Breast epithelium (tissue), 4 donors: ENCODE measurements around the gene SGPP1. TPM values are rescaled to one million over a fixed set of nuclear protein-coding genes. Genes with fewer than 3 reads are reported as not detected.
"Not testable (repeated sequence)": the region's sequence is repeated elsewhere in the genome, so short reads cannot be mapped to it uniquely, and the experiment has no call there.

Experiments used
- DNase-seq, 2 donors: peaks; one replicate each; pipeline ENCODE4 v3.0.0-alpha.2; 2019; ENCODE audit warnings: low spot score in 2 of 2
- H3K27ac ChIP-seq, 2 donors: fragments of 200-600 bp; sonication (generic) in 1 of 2; one replicate each; pipeline ENCODE4 v1.5.1; 2016 to 2019; ENCODE audit warnings: mild to moderate bottlenecking in 1 of 2
- H3K27me3 ChIP-seq, 2 donors: fragments of 200-600 bp; sonication (generic) in 1 of 2; one replicate each; pipeline versions ENCODE4 v1.5.1 to v1.6.0; 2017 to 2019; ENCODE audit warnings: control low read depth in 1 of 2, mild to moderate bottlenecking in 1 of 2
- H3K36me3 ChIP-seq: fragments of 200-600 bp; one replicate; pipeline ENCODE4 v1.5.1; 2019
- H3K4me1 ChIP-seq, 2 donors: fragments of 200-600 bp; sonication (generic); one replicate each; pipeline ENCODE4 v1.5.1; 2016 to 2019; ENCODE audit warnings: control low read depth in 1 of 2
- H3K4me3 ChIP-seq, 3 donors: fragments of 200-600 bp; sonication (generic); 1 replicate in 2 of 3; 2 replicates in 1 of 3; pipeline ENCODE4 v1.5.1; 2016 to 2019; ENCODE audit warnings: mild to moderate bottlenecking in 3 of 3, moderate library complexity in 2 of 3
- H3K9me3 ChIP-seq, 2 donors: fragments of 200-600 bp; sonication (generic) in 1 of 2; one replicate each; pipeline ENCODE4 v1.5.1; 2016 to 2019; ENCODE audit warnings: control low read depth in 1 of 2
- CTCF ChIP-seq, 3 donors: fragments of 450-650 bp; IDR thresholded peaks; one replicate each; pipeline ENCODE4 v1.5.1; 2016 to 2017; ENCODE audit warnings: antibody characterized with exemption in 3 of 3, mild to moderate bottlenecking in 3 of 3, moderate library complexity in 3 of 3
- POLR2A ChIP-seq: fragments of 450-650 bp; IDR thresholded peaks from one replicate; pipeline ENCODE4 v1.6.1; 2016; ENCODE audit warnings: antibody characterized with exemption, mild to moderate bottlenecking, moderate library complexity
- POLR2AphosphoS5 ChIP-seq, 3 donors: sonication (generic); formaldehyde crosslinking; IDR thresholded peaks; one replicate each; pipeline ENCODE4 v1.6.1; 2017; ENCODE audit warnings: antibody characterized with exemption in 3 of 3
- intact Hi-C: fragments of 100-400 bp; cut with DNase I; formaldehyde crosslinking; loops from one replicate; pipeline ENCODE4 v1.15.1; 2023; ENCODE audit warnings: low total_unique reads
- total RNA-seq, 3 donors: library from RNA; depleted of rRNA; stranded (reverse); fragments of >200 nt; gene quantifications; one replicate each; pipeline ENCODE4 v1.1.0, GENCODE V29; 2016

Gene SGPP1
- total RNA-seq, 3 donors from 2014 or later = 22.2 to 29.9 (median 22.3) TPM

GRCh38 chr14:63712123-63712522 lies 15.7 kb downstream of the SGPP1 start:
- intact Hi-C loops = no loop called here
- Histone ChIP-seq H3K4me1 (no peaks in the 10 kb centered on the region), H3K4me3 (no peak overlapping the region), H3K9me3 (peaks cover under 1 to 9% of the 10 kb centered on the region in 2 donors), H3K27ac (no peak overlapping the region), H3K27me3 (no peaks in the 10 kb centered on the region), H3K36me3 (no peaks in the 10 kb centered on the region)
- no peak for TF ChIP-seq POLR2A
- no peak for TF ChIP-seq POLR2AphosphoS5 (IDR thresholded peaks at IDR 0.05)
- TF ChIP-seq CTCF (IDR thresholded peaks at IDR 0.05) = no peak
- no peak for DNase-seq

- TF ChIP-seq CTCF (IDR thresholded peaks at IDR 0.05) (no peak), POLR2AphosphoS5 (IDR thresholded peaks at IDR 0.05) (no peak), POLR2A (no peak)
- Histone ChIP-seq H3K4me3 (no peak overlapping the region), H3K9me3 (no peaks in the 10 kb centered on the region), H3K27ac (no peak overlapping the region), H3K4me1 (no peaks in the 10 kb centered on the region), H3K27me3 (no peaks in the 10 kb centered on the region), H3K36me3 (no peaks in the 10 kb centered on the region)
- intact Hi-C loops = no loop called here
- no peak for DNase-seq
Measured at GRCh38 chr14:63710497-63710896, 17.4 kb downstream of the SGPP1 start.

GRCh38 chr14:63709589-63709988 lies 18.3 kb downstream of the SGPP1 start:
- TF ChIP-seq POLR2A (no peak), CTCF (IDR thresholded peaks at IDR 0.05) (no peak), POLR2AphosphoS5 (IDR thresholded peaks at IDR 0.05) (no peak)
- Histone ChIP-seq H3K9me3 (no peaks in the 10 kb centered on the region), H3K36me3 (no peaks in the 10 kb centered on the region), H3K27me3 (no peaks in the 10 kb centered on the region), H3K27ac (no peak overlapping the region), H3K4me3 (no peak overlapping the region), H3K4me1 (no peaks in the 10 kb centered on the region)
- intact Hi-C loops = no loop called here
- DNase-seq = no peak

GRCh38 chr14:63707216-63707615 lies 20.6 kb downstream of the SGPP1 start:
- intact Hi-C loops = no loop called here
- Histone ChIP-seq H3K9me3 (no peaks in the 10 kb centered on the region), H3K27ac (no peak overlapping the region), H3K27me3 (no peaks in the 10 kb centered on the region), H3K4me3 (no peak overlapping the region), H3K36me3 (no peaks in the 10 kb centered on the region), H3K4me1 (no peaks in the 10 kb centered on the region)
- DNase-seq = no peak
- no peak for TF ChIP-seq POLR2AphosphoS5 (IDR thresholded peaks at IDR 0.05)

GRCh38 chr14:63705561-63706070 lies 22.2 kb downstream of the SGPP1 start:
- Histone ChIP-seq H3K27me3 (no peaks in the 10 kb centered on the region), H3K27ac (no peak overlapping the region), H3K4me1 (no peaks in the 10 kb centered on the region), H3K9me3 (no peaks in the 10 kb centered on the region), H3K36me3 (no peaks in the 10 kb centered on the region), H3K4me3 (no peak overlapping the region)
- DNase-seq = no peak
- TF ChIP-seq CTCF (IDR thresholded peaks at IDR 0.05) (no peak), POLR2A (no peak), POLR2AphosphoS5 (IDR thresholded peaks at IDR 0.05) (no peak)
- intact Hi-C loops = no loop called here

- H3K4me1 ChIP-seq, H3K36me3 ChIP-seq, H3K9me3 ChIP-seq, intact Hi-C loops, H3K4me3 ChIP-seq, H3K27me3 ChIP-seq, DNase-seq, H3K27ac ChIP-seq: not testable (repeated sequence)
Measured at GRCh38 chr14:63702530-63702929, 25.3 kb downstream of the SGPP1 start.
